GM04503 (cell line): ENCODE measurements around the gene CCN5.

ENCODE experiments used
- DNase-seq: peaks from one replicate; pipeline ENCODE4 v3.0.0-alpha.2; 2012; ENCODE audit warnings: low read depth

CCN5 gene

GRCh38 chr20:44737116-44737515 lies 21.9 kb downstream of the CCN5 start:
- no peak for DNase-seq

GRCh38 chr20:44738813-44739477 lies 23.8 kb downstream of the CCN5 start:
- no peak for DNase-seq

GRCh38 chr20:44739942-44740341 lies 24.8 kb downstream of the CCN5 start:
- no peak for DNase-seq

- no peak for DNase-seq
Measured at GRCh38 chr20:44742304-44743079, 27.3 kb downstream of the CCN5 start.

- DNase-seq, result no peak
Measured at GRCh38 chr20:44743080-44743701, 28.0 kb downstream of the CCN5 start.

- no peak for DNase-seq
Measured at GRCh38 chr20:44743916-44744655, 28.9 kb downstream of the CCN5 start.

- no peak for DNase-seq
Measured at GRCh38 chr20:44745122-44745597, 30.0 kb downstream of the CCN5 start.

- no peak for DNase-seq
Measured at GRCh38 chr20:44745598-44746366, 30.6 kb downstream of the CCN5 start, which contains the start of gene KCNK15. TSS of gene KCNK15 (plus strand) at chr20:44745865. CDS start at chr20:44745911, 46 bp downstream.

GRCh38 chr20:44746367-44747165 lies 31.4 kb downstream of the CCN5 start:
- DNase-seq, result no peak

- no peak for DNase-seq
Measured at GRCh38 chr20:44747166-44748004, 32.2 kb downstream of the CCN5 start.

GRCh38 chr20:44748005-44748370 lies 32.8 kb downstream of the CCN5 start:
- no peak for DNase-seq

- DNase-seq, result no peak
Measured at GRCh38 chr20:44750081-44750805, 35.1 kb downstream of the CCN5 start.

- no peak for DNase-seq
Measured at GRCh38 chr20:44752099-44752931, 37.1 kb downstream of the CCN5 start.

- no peak for DNase-seq
Measured at GRCh38 chr20:44754554-44754953, 39.4 kb downstream of the CCN5 start.

- no peak for DNase-seq
Measured at GRCh38 chr20:44756011-44756688, 41.0 kb downstream of the CCN5 start.

GRCh38 chr20:44756956-44757355 lies 41.8 kb downstream of the CCN5 start:
- DNase-seq, result no peak
